Measurements from ENCODE around the gene KEAP1.
A peak's percentile ranks its signal among the peaks of the same experiment; 100 is the strongest.
"Not testable (repeated sequence)": the region's sequence is repeated elsewhere in the genome, so short reads cannot be mapped to it uniquely, and the experiment has no call there.

The KEAP1 gene

DNA sequence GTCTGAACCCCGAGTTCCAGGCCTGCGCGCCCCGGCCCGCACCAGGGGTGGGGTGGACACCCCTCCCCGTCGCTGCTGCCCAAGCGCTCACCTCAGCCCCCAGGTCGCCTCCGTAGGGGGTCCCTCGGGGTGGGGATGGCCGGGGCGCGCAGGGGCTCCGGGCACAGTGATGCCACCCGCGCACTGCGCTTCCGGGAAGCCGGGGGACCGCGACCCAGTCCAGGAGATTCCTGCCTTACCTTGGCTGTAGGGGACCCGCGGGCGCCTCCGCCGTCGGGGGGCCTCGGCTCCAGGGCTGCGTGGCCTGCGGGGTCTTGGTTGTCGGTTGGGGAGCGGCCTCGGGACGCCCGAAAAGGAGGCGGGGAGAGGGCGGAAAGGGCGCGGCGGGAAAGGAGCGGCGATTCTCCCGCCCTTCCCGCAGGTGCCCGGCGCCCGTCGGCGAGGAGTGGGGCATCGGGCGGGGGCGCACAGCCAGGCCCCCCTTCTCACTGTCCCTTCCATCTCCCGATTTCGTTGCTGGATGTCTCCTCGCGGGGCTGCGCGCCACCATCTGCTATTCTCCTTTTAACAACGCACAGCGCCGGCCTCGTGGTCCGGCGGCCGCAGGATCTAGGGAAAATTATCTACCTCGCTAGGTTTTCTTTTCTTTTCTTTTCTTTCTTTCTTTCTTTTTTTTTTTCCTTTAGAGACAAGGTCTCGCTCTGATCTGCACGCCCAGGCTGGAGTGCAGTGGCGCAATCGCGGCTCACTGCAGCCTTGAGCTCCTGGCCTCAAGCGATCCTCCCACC is at the start of gene KEAP1:
Gene KEAP1, minus strand, starts transcription at position 355 of the 788 bp plus-strand sequence. CDS start 3,323 bp downstream, outside the sequence.
- peak; percentile 85 for DNase-seq

DNA sequence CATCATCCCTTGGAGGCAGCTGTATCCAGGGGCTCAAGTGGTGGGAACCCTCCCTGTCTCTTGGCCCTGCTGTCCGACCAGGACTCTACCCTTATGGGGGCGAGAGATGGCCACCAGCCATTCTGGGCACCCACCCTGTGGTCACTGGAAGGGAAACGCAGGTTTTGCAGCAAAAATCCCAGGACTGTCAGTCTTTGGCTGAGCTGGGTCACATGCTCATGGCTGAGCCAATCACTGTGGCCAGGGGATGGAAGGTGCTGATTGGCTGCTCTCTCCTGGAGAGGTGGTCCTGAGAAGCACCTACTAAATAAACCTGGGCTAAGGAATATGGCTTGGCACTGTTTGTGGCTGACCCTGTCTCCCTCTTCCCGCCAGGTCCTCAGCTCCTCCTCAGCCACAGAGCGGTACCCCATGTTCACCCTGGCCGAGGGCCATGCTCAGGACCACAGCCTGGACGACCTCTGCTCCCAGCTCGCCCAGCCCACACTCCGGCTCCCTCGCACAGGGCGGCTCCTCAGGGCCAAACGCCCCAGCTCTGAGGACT is 49.4 kb upstream of the KEAP1 start:
- DNase-seq, result no peak

DNA sequence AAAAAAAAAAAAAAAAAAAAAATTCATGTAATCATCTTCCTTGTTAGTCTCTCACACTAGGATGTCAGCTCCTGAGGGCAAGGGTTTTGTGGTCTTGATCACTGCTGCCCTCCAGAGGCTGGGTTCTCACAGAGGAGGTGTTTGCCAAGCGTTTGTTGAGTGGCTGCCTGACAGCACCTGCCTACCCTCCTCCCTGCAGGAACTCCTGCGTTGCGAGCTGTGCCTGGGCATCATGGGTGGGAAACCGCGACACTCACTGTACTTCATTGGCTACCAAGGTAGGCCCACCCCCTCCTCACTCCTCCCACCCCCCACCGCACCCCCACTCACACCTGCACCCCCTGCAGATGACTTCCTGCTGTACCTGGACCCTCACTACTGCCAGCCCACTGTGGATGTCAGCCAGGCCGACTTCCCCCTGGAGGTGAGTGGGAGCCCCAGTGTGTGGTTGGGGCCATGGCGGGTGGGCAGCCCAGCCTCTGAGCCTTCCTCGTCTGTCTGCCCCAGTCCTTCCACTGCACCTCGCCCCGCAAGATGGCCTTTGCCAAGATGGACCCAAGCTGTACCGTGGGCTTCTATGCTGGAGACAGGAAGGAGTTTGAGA is 48.6 kb upstream of the KEAP1 start:
- no peak for DNase-seq

DNA sequence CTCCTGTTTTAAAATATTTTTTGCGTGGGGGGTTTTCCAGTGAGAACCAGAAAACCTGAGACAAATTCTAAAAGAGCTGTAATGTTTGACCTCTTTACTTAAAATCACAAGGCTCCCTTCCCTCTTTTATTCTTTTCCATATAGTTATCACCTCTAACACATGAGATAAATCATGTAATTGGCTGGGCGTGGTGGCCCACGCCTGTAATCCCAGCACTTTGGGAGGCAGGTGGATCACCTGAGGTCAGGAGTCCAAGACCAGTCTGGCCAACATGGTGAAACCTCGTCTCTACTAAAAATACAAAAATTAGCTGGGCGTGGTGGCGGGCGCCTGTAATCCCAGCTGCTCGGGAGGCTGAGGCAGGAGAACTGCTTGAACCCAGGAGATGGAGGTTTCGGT is 47.9 kb upstream of the KEAP1 start:
- DNase-seq, result not testable (repeated sequence)

DNA sequence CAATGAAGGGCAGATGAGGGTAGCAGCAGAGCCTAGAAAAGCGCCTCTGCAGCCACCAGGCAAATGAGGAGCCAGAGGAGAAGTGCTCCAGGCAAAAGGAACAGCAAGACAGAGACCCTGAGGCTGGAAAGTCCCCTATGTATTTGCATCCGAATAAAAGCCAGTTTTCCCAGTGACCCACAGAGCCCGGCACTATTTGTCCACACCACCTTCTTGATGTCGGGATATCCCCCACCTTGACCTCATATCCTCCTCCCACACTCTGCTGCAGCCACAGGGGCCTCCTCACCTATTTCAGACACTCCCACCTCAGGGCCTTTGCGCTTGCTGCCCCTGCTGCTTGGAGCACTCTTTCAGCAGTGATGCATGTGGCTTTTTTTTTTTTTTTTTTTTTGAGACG is 47.2 kb upstream of the KEAP1 start:
- DNase-seq, result no peak

DNA sequence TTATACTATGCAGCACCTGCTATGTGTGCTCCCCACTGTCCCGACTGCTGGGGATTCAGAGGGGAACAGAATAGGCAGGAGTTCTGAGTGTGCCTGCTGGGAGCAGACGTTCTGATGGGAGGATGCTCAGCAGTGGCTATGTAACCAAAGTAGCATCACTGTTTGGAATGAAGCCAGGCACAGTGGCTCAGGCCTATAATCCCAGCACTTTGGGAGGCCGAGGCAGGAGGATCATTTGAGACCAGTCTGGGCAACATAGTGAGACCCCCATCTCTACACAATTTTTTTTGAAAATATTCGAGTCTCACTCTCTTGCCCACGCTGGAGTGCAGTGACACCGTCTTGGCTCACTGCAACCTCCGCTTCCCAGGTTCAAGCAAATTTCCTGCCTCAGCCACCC is 46.6 kb upstream of the KEAP1 start:
- DNase-seq, result no peak

DNA sequence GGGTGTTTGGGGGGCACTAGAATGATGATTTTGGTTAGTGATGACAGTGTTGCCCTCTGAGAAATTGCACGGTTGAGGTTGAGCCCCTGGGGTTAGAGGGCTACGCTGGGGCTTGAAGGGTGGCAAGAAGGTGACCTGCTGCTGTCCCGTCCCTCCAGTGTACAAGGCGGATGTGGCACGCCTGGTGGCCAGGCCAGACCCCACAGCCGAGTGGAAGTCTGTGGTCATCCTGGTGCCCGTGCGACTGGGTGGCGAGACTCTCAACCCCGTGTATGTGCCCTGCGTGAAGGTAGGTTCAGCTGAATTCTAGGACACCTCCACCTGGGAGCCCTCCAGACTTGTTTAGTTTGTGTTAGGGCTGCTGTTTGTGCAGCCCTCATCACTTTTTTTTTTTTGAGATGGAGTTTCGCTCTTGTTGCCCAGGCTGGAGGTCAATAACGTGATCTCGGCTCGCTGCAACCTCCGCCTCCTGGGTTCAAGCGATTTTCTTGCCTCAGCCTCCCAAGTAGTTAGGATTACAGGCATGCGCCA is 45.7 kb upstream of the KEAP1 start:
- no peak for DNase-seq

DNA sequence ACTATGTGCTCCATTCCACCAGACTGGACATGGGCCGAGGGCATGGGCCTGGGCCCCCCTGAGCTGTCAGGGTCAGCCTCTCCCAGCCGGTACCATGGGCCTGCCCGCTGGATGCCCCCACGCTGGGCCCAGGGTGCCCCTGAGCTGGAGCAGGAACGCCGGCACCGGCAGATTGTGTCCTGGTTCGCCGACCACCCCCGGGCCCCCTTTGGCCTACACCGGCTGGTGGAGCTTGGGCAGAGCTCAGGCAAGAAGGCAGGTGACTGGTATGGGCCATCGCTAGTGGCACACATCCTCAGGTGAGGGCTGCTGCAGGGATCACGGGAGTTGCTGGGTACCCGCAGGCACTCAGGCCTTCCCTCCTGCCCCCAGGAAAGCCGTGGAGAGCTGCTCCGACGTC is 43.7 kb upstream of the KEAP1 start:
- DNase-seq, result no peak

DNA sequence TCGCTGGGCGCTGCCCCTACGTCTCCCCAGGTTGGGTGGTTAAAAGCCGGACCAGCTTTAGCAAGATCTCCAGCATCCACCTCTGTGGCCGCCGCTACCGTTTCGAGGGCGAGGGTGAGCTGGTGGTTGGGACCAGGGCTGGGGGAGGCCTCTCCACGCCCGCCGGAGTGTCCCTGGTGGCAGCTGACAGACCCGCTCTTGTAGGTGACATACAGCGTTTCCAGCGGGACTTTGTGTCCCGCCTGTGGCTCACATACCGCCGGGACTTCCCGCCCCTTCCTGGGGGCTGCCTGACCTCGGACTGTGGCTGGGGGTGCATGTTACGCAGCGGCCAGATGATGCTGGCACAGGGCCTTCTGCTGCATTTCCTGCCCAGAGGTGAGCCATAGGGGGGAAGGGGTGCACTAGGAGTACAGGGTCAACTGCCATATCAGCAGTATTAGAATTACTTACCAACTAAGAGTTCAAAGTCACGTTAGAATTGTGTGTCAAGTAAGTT is 41.6 kb upstream of the KEAP1 start:
- no peak for DNase-seq

DNA sequence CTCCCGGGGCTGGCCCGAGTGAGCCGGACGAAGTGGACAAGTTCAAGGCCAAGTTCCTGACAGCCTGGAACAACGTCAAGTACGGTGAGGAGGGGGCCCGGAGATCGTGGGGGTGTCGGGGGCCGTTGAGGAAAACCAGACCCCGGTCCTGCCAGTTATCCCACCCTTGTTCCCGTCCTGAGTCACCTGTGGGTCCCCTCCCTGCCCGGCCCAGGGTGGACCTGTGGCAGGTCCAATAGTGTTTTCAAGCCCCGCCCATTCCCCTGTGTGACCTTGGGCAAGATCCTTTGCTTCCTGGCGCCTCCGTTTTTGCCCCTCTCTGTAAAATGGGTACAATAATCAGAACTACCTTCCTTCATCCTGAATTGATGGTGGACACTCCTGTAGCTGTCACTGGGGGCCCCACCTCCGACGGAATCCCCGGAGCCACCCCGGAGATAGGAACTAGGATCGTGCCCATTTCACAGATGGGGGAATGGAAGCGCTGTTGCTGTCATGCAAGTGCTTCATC is 41.1 kb upstream of the KEAP1 start:
- no peak for DNase-seq

DNA sequence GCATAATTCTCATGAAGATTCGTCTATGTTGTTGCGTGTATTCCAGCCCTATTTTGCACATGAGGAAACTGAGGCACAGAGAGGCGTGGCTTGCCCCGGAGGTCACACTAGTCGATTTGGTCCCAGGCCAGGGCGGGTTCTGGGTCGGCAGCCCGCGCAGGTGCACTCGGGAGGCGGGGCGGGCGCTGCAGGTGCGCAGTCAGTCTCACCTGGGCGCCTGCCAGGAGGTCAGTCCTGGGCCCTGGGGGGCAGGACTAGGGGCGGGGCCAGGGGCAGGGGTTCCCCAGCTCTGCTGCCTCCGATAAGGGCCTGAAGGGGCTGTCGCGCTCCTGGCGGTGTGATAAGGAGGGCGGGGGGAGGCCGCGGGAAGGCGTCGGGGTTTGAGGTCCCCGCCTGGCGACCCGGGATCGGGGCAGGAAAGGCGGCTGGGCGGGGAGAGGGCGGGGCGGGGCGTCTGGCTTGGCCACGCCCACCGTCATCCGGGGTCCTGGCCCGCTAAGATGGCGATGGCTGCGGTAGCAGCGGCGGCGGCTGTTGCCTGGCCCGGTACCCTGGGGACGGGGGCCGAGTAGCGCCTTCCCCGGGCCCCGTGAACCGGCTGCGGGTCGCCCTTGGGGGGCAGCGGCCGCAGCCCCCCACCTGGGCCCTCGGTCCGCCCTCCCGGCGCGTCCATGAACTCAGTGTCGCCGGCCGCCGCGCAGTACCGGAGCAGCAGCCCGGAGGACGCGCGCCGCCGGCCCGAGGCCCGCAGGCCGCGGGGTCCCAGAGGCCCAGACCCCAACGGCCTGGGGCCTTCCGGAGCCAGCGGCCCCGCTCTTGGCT is 40.5 kb upstream of the KEAP1 start, which contains the start of gene ATG4D:
Gene ATG4D, plus strand, starts transcription at position 485 of the 822 bp plus-strand sequence. Its CDS starts 187 bp downstream, at position 672.
- DNase-seq, result peak; percentile 92

DNA sequence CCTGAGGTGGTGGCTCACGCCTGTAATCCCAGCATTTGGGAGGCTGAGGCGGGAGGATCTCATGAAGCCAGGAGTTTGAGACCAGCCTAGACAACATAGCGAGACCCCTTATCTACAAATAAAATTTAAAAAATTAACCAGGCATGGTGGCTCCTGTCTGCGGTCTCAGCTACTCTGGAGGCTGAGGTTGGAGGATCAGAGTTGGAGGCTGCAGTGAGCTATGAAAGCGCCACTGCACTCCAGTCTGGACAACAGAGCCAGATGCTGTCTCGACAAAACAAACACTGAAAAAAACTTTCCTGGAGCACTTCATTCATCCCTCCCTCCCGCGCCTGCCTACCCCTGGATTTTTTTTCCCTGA is 39.9 kb upstream of the KEAP1 start:
- peak; percentile 16 for DNase-seq

DNA sequence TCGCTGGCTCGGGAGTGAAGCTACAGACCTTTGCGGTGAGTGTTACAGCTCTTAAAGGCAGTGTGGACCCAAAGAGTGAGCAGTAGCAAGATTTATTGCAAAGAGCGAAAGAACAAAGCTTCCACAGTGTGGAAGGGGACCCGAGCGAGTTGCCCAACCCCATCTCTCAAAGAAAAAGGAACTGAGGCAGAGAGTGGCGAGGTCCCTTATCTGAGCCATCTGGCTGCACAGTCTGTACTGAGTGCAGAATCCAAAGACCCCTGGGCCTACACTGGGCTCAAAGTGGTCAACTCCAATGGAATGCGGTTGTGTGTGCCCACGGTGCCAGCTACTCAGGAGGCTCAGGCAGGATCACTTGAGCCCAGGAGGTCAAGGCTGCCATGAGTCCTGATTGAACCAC is 35.9 kb upstream of the KEAP1 start:
- DNase-seq, result not testable (repeated sequence)

DNA sequence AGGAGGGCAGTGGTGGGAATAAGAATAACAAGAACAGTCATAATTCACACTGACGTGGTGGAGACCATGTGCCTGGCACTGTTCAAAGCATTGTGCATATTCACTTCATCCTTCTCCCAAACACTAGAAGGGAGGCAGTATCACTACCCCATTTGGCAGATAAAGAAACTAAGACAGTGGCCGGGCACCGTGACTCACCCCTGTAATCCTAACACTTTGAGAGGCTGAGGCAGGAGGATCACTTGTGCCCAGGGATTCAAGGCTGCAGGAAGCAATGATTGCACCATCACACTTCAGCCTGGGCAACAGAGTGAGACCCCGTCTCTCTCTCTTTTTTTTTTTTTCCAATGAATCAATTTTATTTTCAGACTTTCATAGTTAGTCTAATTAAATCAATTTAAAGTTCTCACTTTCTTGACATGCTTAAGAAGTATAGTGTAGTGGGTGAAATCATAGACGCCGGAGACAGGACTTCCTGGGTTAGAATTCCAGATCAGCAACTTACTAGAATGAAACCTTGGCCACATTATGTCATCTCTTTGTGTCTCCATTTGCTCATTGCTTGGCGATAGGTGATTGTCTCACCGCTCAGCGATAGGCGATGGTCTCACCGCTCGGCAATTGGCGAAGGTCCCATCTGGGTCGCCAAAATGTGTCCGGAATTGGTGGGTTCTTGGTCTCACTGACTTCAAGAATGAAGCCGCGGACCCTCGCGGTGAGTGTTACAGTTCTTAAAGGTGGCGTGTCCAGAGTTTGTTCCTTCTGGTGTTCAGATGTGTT is 35.2 kb upstream of the KEAP1 start:
- DNase-seq, result no peak

DNA sequence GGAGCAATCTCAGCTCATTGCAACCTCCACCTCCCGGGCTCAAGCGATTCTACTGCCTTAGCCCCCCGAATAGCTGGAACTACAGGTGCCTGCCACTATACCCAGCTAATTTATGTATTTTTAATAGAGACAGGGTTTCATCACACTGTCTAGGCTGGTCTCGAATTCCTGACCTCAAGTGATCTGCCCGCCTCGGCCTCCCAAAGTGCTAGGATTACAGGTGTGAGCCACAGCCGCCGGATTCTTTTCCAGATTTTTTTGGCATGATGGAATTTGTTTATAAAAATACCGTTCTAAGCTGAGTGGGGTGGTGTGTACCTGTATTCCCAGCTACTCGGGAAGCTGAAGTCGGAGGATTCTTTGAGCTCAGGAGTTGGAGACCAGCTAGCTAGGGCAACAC is 34.5 kb upstream of the KEAP1 start:
- DNase-seq, result no peak

DNA sequence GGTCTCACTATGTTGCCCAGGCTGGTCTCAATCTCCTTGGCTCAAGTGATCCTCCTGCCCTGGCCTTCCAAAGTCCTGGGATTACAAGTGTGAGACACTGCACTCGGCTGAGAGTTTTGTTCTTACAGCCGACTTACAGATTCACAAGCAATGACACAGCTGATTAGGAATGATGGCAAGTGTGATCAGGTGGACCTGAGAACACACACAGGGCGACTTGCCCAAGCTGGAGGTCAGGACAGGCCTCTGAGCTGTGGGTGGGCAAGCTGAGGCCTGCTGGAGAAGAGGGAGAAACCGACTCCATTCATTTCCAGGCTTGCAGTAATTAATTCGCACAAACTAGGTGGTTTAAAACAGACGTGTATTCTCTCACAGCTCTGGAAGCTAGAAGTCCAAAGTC is 32.5 kb upstream of the KEAP1 start:
- DNase-seq, result no peak

DNA sequence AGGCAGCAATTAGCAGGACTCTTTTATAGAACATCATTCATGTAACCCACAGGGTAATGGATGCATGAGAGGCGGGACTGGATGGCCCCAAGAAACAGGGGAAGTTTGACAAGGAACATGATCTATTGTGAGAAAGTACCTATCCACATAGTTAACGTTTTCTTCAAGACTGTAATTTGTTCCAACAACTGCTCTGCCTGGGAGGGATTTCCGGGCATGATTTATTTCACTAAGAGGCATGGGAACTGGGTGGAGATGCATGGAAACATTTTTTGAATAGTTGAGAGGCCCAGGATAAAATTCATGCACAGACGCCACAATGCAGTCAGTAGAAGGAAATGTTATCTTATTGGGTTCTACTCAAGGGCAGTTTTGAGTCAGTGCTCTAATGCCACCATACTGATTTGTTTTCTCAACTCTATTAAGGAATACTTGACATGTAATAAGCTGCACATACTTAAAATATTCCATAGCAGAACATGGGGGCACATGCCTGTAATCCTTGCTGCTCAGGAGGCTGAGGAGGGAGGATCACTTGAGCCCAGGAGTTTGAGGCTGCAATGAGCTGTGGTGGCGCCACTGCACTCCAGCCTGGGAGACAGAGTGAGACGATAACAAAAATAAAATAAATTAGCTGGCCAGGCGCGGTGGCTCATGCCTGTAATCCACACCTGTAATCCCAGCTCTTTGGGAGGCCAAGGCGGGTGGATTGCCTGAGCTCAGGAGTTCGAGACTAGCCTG is 30.7 kb upstream of the KEAP1 start:
- DNase-seq, result no peak

DNA sequence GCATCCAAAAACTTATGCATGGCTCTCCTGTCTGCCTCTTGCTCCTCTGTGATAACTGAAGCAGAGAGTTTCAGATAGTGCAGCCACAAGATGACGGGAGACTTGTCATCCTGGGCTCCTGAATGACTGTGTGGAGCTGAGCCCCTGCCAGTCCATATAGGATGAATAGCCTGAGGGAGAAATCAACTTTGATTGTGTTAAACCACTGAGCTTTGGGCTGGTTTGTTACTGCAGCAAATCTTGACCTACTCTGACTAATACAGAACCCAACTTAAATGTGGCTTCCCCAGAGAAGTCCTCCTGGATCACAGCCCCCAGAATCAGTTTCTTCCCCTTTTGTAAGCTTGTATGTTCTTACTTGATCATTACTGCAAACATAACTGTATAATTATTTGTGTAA is 29.3 kb upstream of the KEAP1 start:
- DNase-seq, result no peak

DNA sequence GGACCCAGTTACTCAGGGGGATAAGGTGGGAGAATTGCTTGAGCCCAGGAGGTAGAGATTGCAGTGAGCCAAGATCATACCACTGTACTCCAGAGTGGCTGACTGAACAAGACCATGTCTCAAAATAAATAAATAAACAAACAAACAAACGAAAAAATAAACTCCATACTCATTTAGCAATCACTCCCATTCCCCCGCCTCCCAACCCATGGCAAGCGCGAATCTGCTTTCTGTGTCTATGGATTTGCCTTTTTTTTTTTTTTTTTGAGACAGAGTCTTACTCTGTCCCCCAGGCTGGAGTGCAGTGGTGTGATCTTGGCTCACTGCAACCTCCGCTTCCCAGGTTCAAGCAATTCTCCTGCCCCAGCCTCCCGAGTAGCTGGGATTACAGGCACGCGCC is 23.7 kb upstream of the KEAP1 start:
- not testable (repeated sequence) for DNase-seq

DNA sequence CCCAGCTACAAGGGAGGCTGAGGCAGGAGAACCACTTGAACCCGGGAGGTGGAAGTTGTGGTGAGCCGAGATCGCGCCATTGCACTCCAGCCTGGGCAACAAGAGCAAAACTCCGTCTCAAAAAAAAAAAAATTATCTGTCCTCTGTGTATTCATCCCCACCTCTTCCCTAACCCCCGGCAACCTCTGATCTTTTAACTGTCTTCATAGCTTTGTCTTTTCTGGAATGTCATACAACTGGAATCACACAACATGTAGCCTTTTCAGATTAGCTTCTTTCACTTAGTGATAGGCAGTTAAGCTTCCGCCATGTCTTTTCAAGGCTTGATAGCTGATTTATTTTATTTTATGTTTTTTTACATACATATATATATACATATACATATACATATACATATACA is 22.5 kb upstream of the KEAP1 start:
- DNase-seq, result no peak

DNA sequence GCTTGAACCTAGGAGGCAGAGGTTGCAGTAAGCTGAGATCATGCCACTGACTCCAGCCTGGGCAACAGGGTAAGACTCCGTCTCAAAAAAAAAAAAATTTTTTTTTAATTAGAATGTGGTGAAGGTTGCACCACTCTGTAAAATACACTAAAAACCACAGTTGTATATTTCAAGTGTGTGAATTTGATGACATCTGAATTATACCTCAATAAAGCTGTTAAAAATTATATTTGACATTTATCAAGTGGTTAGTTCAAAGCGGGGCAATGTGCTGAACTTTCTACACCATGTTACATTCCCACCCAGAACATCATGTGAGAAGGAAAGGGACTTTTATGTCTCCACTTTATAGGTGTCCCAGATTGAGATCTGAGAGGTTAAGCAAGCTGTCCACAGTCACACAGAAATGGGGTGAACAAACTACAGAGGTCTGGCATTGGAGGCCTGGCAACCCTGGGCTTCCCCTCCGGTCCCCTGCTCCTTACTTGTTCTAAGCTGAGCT is 20.0 kb upstream of the KEAP1 start:
- no peak for DNase-seq

Data from eye (tissue), 1 donor.